ENCODE data around the gene VCPKMT. TPM values are rescaled to one million over a fixed set of nuclear protein-coding genes. Genes with fewer than 3 reads are reported as not detected.

The VCPKMT gene
- total RNA-seq, 2 experiments from 2014 or later = 14.7 to 15.8 TPM

DNA sequence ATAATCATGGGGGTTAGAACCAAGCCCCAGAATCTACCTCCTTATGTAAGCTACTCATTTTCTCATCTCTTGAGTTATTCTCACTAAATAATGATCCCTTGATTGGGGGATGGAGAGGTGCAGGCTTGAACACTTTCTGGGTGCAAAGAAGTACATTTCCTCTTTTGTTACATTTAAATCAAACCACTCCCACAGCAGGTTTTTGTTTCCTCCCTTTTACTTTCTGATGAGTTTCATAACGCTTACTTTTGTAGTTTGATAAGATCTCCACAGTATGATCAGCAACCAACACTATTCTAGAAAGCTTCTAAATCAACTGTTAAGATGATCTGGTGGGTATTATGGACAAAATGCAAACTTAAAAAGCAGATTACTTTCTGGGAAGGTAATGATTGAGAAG is 20.5 kb downstream of the VCPKMT start:
- ChIA-PET POLR2A (interaction anchor here (1.2 kb wide), 1 partner anchor 95 kb away, joined by 6 read pairs; no protein-coding TSS in a partner anchor), CTCF (interaction anchor here (0.9 kb wide), 1 partner anchor 216 kb away, joined by 4 read pairs; no protein-coding TSS in a partner anchor)

GRCh38 chr14:50094056-50094755 is 22.2 kb downstream of the VCPKMT start:
- CTCF ChIA-PET = interaction anchor here (0.5 kb wide), 1 partner anchor 77 kb away, joined by 3 read pairs; no protein-coding TSS in a partner anchor
- POLR2A ChIA-PET = no interaction called here

GRCh38 chr14:50093496-50093895 is 22.9 kb downstream of the VCPKMT start:
- POLR2A ChIA-PET = interaction anchor here (0.7 kb wide), 1 partner anchor 31 kb away, joined by 5 read pairs; no protein-coding TSS in a partner anchor
- CTCF ChIA-PET = interaction anchor here (0.5 kb wide), 1 partner anchor 77 kb away, joined by 3 read pairs; no protein-coding TSS in a partner anchor

GRCh38 chr14:50092006-50092555 is 24.3 kb downstream of the VCPKMT start:
- ChIA-PET CTCF (interaction anchor here (0.7 to 1.4 kb wide), 3 partner anchors 12 to 209 kb away, joined by 3 to 4 read pairs (median 3); no protein-coding TSS in a partner anchor), POLR2A (no interaction called here)

- ChIA-PET CTCF (interaction anchor here (1.1 to 1.4 kb wide), 2 partner anchors 13 to 30 kb away, joined by 3 to 4 read pairs; no protein-coding TSS in a partner anchor), POLR2A (no interaction called here)
Observed at GRCh38 chr14:50091240-50091913, 25.0 kb downstream of the VCPKMT start.

DNA sequence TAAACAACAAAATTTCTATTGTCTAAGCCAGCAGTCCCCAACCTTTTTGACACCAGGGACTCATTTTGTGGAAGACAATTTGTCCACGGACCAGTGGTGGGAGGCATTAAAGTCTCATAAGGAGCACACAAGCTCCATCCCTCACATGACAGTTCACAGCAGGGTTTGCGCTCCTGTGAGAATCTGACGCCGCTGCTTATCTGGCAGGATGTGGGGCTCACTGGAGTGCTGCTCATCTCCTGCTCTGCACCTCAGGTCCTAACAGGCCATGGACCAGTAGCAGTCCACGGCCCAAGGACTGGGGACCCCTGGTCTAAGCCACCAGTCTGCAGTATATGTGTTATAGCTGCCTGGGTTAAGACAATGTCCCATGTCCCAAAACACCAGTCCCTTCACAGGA is 27.2 kb downstream of the VCPKMT start:
- ChIA-PET POLR2A (interaction anchor here (0.8 to 2.3 kb wide), 2 partner anchors 51 to 87 kb away, joined by 3 to 10 read pairs; no protein-coding TSS in a partner anchor), CTCF (interaction anchor here (1.2 to 2.1 kb wide), 3 partner anchors 10 to 227 kb away, joined by 4 to 8 read pairs (median 5); no protein-coding TSS in a partner anchor)

- ChIA-PET POLR2A (interaction anchor here (0.8 to 2.3 kb wide), 3 partner anchors 50 to 89 kb away, joined by 3 to 10 read pairs (median 5); no protein-coding TSS in a partner anchor), CTCF (interaction anchor here (1.0 to 2.1 kb wide), 4 partner anchors 11 to 236 kb away, joined by 3 to 8 read pairs (median 4); partner anchors contain the start of gene NEMF)
Observed at GRCh38 chr14:50088731-50089130, 27.6 kb downstream of the VCPKMT start.

DNA sequence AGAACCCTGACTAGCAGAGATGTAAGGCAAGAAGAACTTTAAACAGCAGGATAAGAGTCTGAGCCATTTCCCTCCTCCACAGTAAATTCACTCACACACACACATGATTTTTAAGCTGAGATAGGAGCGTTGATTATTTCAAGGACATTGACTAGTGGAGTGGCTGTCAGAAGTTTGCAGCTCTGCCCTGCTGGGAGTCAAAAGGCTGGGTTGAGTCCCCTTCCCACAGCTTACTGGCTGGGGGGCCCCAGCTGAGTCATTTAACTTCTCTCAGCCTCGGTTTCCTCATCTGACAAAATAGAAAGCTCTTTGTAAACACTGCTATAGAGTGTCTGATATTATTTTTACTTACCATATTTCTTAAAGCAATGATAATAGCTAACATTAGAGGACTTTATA is 28.3 kb downstream of the VCPKMT start:
- ChIA-PET CTCF (interaction anchor here (1.0 to 2.1 kb wide), 6 partner anchors 11 to 236 kb away, joined by 3 to 8 read pairs (median 4); partner anchors contain the start of gene NEMF), POLR2A (interaction anchor here (0.5 to 2.3 kb wide), 5 partner anchors 20 to 580 kb away, joined by 3 to 10 read pairs (median 3); no protein-coding TSS in a partner anchor)

DNA sequence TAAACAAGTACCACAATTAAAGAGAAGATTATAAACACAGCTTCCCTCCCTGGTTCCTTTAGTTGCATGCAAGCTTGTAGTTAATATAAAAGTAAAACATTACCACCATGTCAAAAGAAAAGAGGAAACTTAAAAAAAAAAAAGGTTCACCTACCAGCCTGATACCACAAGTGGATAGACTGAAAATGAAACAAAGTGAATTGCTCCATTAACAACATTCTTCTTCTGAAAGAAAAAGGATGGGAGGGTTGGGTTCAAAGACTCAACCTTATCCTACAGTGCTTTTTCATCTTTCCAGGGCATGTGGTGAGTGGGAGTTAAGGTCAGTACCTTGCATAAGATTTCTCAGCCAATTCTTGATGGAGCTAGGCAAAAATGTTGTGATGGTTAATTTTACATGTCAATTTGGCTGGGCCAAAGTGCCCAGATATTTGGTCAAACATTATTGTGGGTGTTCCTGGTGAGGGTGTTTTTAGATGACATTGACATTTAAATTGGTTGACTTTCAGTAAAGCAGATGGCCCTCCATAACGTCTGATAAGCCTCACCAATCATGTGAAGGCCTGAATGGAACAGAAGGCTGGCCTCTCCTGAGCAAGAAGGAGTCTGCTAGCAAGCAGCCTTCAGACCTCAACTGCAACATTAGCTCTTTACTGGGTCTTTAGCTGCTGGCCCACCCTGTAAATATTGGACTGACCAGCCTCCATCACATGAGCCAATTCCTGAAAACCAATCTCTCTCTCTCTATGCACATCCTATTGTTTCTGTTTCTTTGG is 28.8 kb downstream of the VCPKMT start:
- POLR2A ChIA-PET = interaction anchor here (0.5 to 2.3 kb wide), 7 partner anchors 21 to 581 kb away, joined by 3 to 10 read pairs (median 4); no protein-coding TSS in a partner anchor

GRCh38 chr14:50086321-50086711 is 30.1 kb downstream of the VCPKMT start:
- POLR2A ChIA-PET = interaction anchor here (0.8 to 2.2 kb wide), 3 partner anchors 48 to 224 kb away, joined by 3 to 8 read pairs (median 6); no protein-coding TSS in a partner anchor
- CTCF ChIA-PET = interaction anchor here (0.7 to 1.7 kb wide), 4 partner anchors 48 to 219 kb away, joined by 4 to 7 read pairs (median 5); no protein-coding TSS in a partner anchor

More for the DNA sequence above, 28.8 kb downstream of the VCPKMT start:
- CTCF ChIA-PET = interaction anchor here (1.0 to 2.1 kb wide), 6 partner anchors 12 to 235 kb away, joined by 3 to 8 read pairs (median 4); partner anchors contain the start of gene NEMF

GRCh38 chr14:50085570-50086320 is 30.6 kb downstream of the VCPKMT start:
- ChIA-PET POLR2A (interaction anchor here (0.8 to 2.2 kb wide), 8 partner anchors 22 to 223 kb away, joined by 3 to 12 read pairs (median 5); partner anchors contain the start of gene VCPKMT), CTCF (interaction anchor here (0.6 to 1.7 kb wide), 6 partner anchors 11 to 218 kb away, joined by 3 to 7 read pairs (median 4); no protein-coding TSS in a partner anchor)

GRCh38 chr14:50084666-50085065 is 31.7 kb downstream of the VCPKMT start:
- ChIA-PET CTCF (interaction anchor here (1.7 kb wide), 1 partner anchor 46 kb away, joined by 7 read pairs; no protein-coding TSS in a partner anchor), POLR2A (interaction anchor here (1.2 to 2.0 kb wide), 3 partner anchors 23 to 113 kb away, joined by 3 to 6 read pairs (median 4); partner anchors contain the start of gene VCPKMT)

DNA sequence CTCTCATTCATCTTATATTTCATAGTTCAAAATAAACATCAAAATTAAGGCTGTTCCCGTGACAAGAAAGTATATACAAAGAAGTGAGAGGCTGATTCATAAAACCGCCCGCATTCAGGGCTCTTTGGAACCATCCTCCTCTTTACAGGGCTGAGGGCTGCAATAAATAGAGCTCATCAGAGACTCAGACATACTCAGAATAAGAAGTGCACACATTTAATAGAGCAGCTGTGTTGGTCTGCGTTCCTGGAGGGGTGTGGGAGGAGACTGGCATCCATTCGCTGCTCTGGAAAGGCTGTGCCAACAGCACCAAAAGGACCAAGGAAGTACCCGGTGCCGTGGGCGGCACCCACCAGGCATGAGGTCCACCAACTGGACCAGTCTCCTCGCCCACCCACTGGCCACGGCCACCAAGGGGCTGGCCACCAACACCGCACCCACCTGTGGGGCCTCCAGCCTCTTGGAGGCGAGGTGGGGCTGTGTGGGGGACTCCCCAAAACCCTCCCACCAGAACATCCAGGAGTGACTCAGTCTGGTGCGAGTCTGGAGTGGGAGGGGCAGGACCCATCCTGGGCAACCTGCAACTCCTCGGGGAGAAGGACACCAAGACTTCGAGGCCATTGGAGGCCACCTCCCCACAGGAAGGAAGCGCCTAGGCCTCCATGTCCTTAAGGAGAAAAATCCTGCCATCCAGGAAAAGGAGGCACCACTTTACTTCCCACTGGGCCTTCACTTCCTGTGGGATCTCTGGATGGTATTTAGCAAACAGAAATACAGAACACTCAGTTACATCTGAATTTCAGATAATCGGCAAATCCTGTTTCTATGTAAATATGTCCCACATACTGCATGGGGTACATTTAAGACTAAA is 32.7 kb downstream of the VCPKMT start:
- POLR2A ChIA-PET = interaction anchor here (0.7 to 3.5 kb wide), 12 partner anchors 13 to 437 kb away, joined by 3 to 54 read pairs (median 6); no protein-coding TSS in a partner anchor
- CTCF ChIA-PET = interaction anchor here (1.1 to 3.1 kb wide), 6 partner anchors 15 to 221 kb away, joined by 5 to 21 read pairs (median 8); no protein-coding TSS in a partner anchor

- POLR2A ChIA-PET = interaction anchor here (0.6 to 3.5 kb wide), 17 partner anchors 13 to 219 kb away, joined by 3 to 54 read pairs (median 7); partner anchors contain the start of gene VCPKMT
- CTCF ChIA-PET = interaction anchor here (0.6 to 3.1 kb wide), 13 partner anchors 14 to 386 kb away, joined by 3 to 21 read pairs (median 5); partner anchors contain the start of gene NEMF
Observed at GRCh38 chr14:50082784-50083466, 33.4 kb downstream of the VCPKMT start.

- ChIA-PET POLR2A (interaction anchor here (0.5 to 3.5 kb wide), 18 partner anchors 12 to 461 kb away, joined by 3 to 54 read pairs (median 6); partner anchors contain the start of genes ARF6, MGAT2 and VCPKMT), CTCF (interaction anchor here (1.1 to 3.1 kb wide), 11 partner anchors 14 to 315 kb away, joined by 3 to 21 read pairs (median 6); partner anchors contain the start of gene NEMF)
Observed at GRCh38 chr14:50082308-50082742, 34.0 kb downstream of the VCPKMT start.
